ENCODE data around the gene TNPO2. TPM values are rescaled to one million over a fixed set of nuclear protein-coding genes. Genes with fewer than 3 reads are reported as not detected.

TNPO2 gene
- total RNA-seq, 3 donors from 2014 or later = 46.0 to 73.0 (median 70.8) TPM

DNA sequence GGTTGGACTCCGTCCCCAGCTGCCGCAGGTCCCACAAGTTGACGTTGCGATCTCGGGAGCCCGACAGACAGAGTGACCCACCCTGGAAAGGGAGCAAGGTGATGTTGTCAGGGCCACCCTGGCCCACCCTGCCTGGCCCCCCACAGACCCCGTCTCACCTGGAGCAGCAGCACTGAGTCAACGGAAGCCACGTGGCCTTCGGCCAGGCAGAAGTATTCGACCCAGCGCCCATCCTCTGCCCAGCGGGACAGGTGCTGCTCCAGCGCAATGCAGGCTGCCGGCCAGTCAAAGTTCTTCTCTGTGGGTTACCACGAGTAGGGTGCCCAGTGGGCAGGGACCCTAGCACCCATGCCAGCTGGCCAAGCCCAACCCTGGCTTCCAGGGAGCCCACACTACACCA, 29.1 kb downstream of the TNPO2 start:
- no peak overlapping the region for H3K27ac ChIP-seq
- H3K9me3 ChIP-seq = no peaks in the 10 kb centered on the region
- DNase-seq (ENCODE audit: low spot score in 2 of 2) = no peak
- no peaks in the 10 kb centered on the region for H3K27me3 ChIP-seq
- H3K4me1 ChIP-seq = peaks cover 4 to 5% of the 10 kb centered on the region in 2 donors
- no peak for TF ChIP-seq POLR2AphosphoS5 (IDR thresholded peaks at IDR 0.05)
- TF ChIP-seq, protein P1, sequence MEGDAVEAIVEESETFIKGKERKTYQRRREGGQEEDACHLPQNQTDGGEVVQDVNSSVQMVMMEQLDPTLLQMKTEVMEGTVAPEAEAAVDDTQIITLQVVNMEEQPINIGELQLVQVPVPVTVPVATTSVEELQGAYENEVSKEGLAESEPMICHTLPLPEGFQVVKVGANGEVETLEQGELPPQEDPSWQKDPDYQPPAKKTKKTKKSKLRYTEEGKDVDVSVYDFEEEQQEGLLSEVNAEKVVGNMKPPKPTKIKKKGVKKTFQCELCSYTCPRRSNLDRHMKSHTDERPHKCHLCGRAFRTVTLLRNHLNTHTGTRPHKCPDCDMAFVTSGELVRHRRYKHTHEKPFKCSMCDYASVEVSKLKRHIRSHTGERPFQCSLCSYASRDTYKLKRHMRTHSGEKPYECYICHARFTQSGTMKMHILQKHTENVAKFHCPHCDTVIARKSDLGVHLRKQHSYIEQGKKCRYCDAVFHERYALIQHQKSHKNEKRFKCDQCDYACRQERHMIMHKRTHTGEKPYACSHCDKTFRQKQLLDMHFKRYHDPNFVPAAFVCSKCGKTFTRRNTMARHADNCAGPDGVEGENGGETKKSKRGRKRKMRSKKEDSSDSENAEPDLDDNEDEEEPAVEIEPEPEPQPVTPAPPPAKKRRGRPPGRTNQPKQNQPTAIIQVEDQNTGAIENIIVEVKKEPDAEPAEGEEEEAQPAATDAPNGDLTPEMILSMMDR (IDR thresholded peaks at IDR 0.05) = no peak
- no peak for TF ChIP-seq POLR2A (IDR thresholded peaks at IDR 0.05)
- no peak overlapping the region for H3K4me3 ChIP-seq
- H3K36me3 ChIP-seq = no peaks in the 10 kb centered on the region
- intact Hi-C loops (cut with DNase I; ENCODE audit: low total_unique reads) = no loop called here

DNA sequence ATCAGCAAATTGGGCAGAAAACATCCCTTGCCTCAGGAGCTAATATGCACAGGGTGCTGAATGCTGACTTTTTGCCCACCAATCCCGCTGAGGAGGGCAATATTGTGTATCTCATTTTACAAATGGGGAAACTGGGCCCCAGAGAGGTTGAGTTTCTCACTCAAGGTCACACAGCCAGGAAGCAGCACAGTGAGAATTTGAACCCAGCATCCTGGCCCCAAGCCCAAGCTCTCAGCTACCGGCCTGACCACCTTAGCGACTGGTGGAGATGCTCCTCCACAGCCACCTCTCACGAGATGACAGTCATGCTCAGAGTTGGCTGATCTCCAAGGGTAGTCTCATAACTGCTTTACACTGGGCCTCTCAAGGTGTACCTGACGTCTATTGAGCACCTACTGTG, 30.8 kb downstream of the TNPO2 start:
- DNase-seq (ENCODE audit: low spot score in 2 of 2) = no peak
- Histone ChIP-seq H3K9me3 (no peaks in the 10 kb centered on the region), H3K36me3 (no peaks in the 10 kb centered on the region), H3K27ac (no peak overlapping the region), H3K27me3 (no peaks in the 10 kb centered on the region), H3K4me1 (peaks cover 4 to 5% of the 10 kb centered on the region in 2 donors), H3K4me3 (no peak overlapping the region)
- TF ChIP-seq, protein P1 (IDR thresholded peaks at IDR 0.05) = no peak
- TF ChIP-seq POLR2A (IDR thresholded peaks at IDR 0.05) (no peak), POLR2AphosphoS5 (IDR thresholded peaks at IDR 0.05) (no peak)
- intact Hi-C loops (cut with DNase I; ENCODE audit: low total_unique reads) = no loop called here

DNA sequence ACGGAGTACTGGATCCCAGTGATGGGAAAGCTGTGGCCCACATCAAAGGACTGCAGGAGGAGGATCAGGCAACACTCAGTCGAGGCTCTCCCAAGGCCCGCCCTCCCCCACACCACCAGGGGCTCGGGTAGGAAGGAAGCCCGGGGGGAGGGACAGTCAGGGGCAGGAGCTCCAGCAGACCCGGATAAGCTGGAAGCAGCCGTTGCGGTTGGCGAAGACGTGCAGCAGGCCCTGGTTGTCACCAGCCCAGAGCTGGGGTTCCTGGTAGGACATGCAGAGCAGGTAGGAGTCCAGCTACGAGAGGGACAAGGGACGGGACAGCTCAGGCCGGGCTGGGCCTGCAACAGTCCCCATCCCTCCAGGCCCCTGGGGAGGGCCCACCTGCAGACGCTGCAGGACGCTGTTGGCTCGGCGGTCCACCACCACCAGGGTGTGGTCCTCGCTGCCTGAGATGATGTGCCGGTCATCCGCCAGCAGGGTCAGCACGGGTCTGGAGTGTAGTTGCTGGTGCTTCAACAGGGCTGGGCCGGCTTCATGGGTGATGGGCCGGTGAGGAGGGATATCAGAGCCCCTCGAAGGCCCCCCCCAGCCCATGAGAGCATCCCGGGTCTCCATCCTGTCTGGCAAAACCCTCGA, 34.0 kb downstream of the TNPO2 start:
- Histone ChIP-seq H3K4me1 (no peaks in the 10 kb centered on the region), H3K9me3 (no peaks in the 10 kb centered on the region), H3K27me3 (no peaks in the 10 kb centered on the region), H3K4me3 (no peak overlapping the region), H3K27ac (no peak overlapping the region), H3K36me3 (no peaks in the 10 kb centered on the region)
- DNase-seq (ENCODE audit: low spot score in 2 of 2) = no peak
- TF ChIP-seq POLR2A (IDR thresholded peaks at IDR 0.05) (no peak), POLR2AphosphoS5 (IDR thresholded peaks at IDR 0.05) (no peak)
- TF ChIP-seq, protein P1 (IDR thresholded peaks at IDR 0.05) = no peak
- intact Hi-C loops (cut with DNase I; ENCODE audit: low total_unique reads) = no loop called here

DNA sequence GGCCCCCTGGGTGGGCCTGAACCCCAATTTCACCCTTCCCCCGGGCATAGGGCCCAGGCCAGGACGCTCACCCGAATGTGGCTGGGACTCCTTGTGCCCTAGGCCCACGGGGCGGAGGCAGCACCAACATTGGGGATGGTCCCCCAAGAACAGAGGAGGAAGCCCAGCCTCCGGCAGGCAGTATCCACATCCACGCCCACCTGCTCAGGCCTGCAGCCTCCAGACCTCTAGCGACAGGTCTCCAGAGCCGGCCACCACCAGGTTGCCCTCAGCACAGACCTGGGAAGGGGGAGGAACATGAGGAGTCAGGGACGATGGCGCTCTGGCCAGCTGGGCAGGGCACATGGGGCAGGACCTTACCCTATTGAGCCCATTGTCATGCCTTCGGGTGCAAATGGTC, 34.7 kb downstream of the TNPO2 start:
- TF ChIP-seq POLR2A (IDR thresholded peaks at IDR 0.05) = no peak
- TF ChIP-seq, protein P1 (IDR thresholded peaks at IDR 0.05) = no peak
- no peak for TF ChIP-seq POLR2AphosphoS5 (IDR thresholded peaks at IDR 0.05)
- Histone ChIP-seq H3K27ac (no peak overlapping the region), H3K4me3 (no peak overlapping the region), H3K27me3 (no peaks in the 10 kb centered on the region), H3K9me3 (no peaks in the 10 kb centered on the region), H3K4me1 (no peaks in the 10 kb centered on the region), H3K36me3 (no peaks in the 10 kb centered on the region)
- DNase-seq (ENCODE audit: low spot score in 2 of 2) = no peak
- intact Hi-C loops (cut with DNase I; ENCODE audit: low total_unique reads) = no loop called here

DNA sequence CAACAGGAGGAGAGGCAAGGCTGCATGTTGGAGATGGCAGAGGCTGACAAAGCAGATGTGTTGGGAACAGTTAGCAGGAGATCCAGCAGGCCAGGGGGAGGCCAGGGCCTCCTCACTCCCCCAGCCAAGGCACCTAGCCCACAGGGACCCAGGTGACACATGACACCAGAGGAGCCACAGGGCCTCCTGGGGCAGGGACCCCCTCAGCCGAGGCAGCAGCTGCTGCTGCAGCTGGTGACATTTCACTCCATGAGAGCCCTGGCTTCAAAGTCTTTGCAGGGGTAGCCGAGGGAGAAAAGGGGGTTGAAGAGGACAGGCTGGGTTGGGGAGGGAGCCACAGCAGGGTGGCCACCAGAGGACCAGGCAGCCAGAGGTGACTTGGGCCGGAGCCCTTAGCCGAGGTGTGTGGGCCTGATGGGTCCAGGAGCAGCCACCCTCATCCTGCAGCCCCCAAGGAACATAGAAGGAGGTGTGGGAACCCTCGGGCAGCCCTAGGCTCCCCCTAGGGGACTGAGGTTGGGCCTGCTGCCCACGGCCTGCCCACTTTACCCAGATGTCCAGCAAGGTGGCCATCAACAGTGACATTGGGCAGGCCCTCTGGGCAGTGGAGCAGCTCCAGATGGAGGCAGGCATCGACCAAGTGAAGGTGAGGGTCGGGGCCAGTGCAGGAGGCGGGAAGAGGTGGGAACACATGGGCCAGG, 36.1 kb downstream of the TNPO2 start, which contains the start of gene GNG14:
TSS of gene GNG14 (plus strand) at position 503 of the 701 bp plus-strand sequence. CDS start at position 554, 51 bp downstream.
- no peak within 1 kb of the TSS for H3K27ac ChIP-seq
- DNase-seq (ENCODE audit: low spot score in 2 of 2) = no peak
- H3K9me3 ChIP-seq = no peaks in the 10 kb centered on the region
- H3K36me3 ChIP-seq = no peaks in the 10 kb centered on the region
- intact Hi-C loops (cut with DNase I; ENCODE audit: low total_unique reads) = no loop called here
- TF ChIP-seq POLR2A (IDR thresholded peaks at IDR 0.05) (no peak), POLR2AphosphoS5 (IDR thresholded peaks at IDR 0.05) (no peak)
- TF ChIP-seq, protein P1 (IDR thresholded peaks at IDR 0.05) = no peak
- H3K4me3 ChIP-seq = no peak within 1 kb of the TSS
- H3K4me1 ChIP-seq = no peaks in the 10 kb centered on the region
- no peaks in the 10 kb centered on the region for H3K27me3 ChIP-seq
